Measurements from ENCODE around the gene SPATA25. TPM values are rescaled to one million over a fixed set of nuclear protein-coding genes. Genes with fewer than 3 reads are reported as not detected.
"Not testable (repeated sequence)": the region's sequence is repeated elsewhere in the genome, so short reads cannot be mapped to it uniquely, and the experiment has no call there.

SPATA25 gene
- polyA plus RNA-seq, 1 donor (not counting 4 experiments of a cell fraction or from before 2014, with no cell fraction given), result not detected

GRCh38 chr20:45933266-45934045 is 46.0 kb upstream of the SPATA25 start:
- dilution Hi-C loops (cut with MboI; ENCODE audit: extremely low pct_ligation_motif_present, low sequenced_read_pairs), result no loop called here
- Histone ChIP-seq H3K4me1 (ENCODE audit: control insufficient read depth, extremely low read depth, insufficient read depth, low read length) (peaks cover 14% of the 10 kb centered on the region), H2AFZ (ENCODE audit: control insufficient read depth, low read length) (peak overlapping the region; percentile 88), H3K27ac (ENCODE audit: control insufficient read depth, insufficient read depth, low read length) (peak overlapping the region; percentile 97), H3K27me3 (ENCODE audit: control insufficient read depth, extremely low read depth, insufficient read depth, low read length) (no peaks in the 10 kb centered on the region), H3K79me2 (ENCODE audit: control insufficient read depth, insufficient read depth, low read length) (peaks cover 33% of the 10 kb centered on the region), H3K4me3 (ENCODE audit: control insufficient read depth in 2 of 3, extremely low read depth in 1 of 3, insufficient read depth in 2 of 3, low read depth in 1 of 3, low read length in 3 of 3) (peak overlapping the region; percentile 89 to 95 (median 92)), H3K9me1 (ENCODE audit: control insufficient read depth, extremely low read depth, insufficient read depth, low read length) (no peaks in the 10 kb centered on the region), H3K9ac (ENCODE audit: control insufficient read depth, extremely low read depth, insufficient read depth, low read length) (peak overlapping the region; percentile 99), H3K36me3 (ENCODE audit: control insufficient read depth in 2 of 2, extremely low read depth in 1 of 2, insufficient read depth in 2 of 2, low read length in 2 of 2) (peaks cover 3 to 13% of the 10 kb centered on the region in 2 experiments), H3K4me2 (ENCODE audit: control insufficient read depth, extremely low read depth, insufficient read depth, low read depth, low read length) (peak overlapping the region; percentile 100), H4K20me1 (ENCODE audit: control insufficient read depth, extremely low read depth, insufficient read depth, low read length) (no peaks in the 10 kb centered on the region), H3K9me3 (ENCODE audit: control insufficient read depth, low read depth, low read length) (no peaks in the 10 kb centered on the region)
- no peak for DNase-seq (ENCODE audit: low read depth, low spot score)
- TF ChIP-seq CTCF (optimal IDR thresholded peaks at IDR 0.05 in 1 of 3, IDR thresholded peaks at IDR 0.05 in 1 of 3, conservative IDR thresholded peaks at IDR 0.05 in 1 of 3; ENCODE audit: extremely low read depth in 1 of 3, insufficient read depth in 2 of 3, low read length in 3 of 3) (peak; percentile 30 to 51 (median 39)), EZH2 (IDR thresholded peaks at IDR 0.05; ENCODE audit: low read length) (no peak)
- FAIRE-seq, result no peak

- H2AFZ ChIP-seq (ENCODE audit: control insufficient read depth, low read length); H4K20me1 ChIP-seq (ENCODE audit: control insufficient read depth, extremely low read depth, insufficient read depth, low read length); DNase-seq (ENCODE audit: low read depth, low spot score); FAIRE-seq; H3K4me2 ChIP-seq (ENCODE audit: control insufficient read depth, extremely low read depth, insufficient read depth, low read depth, low read length); H3K36me3 ChIP-seq (ENCODE audit: control insufficient read depth in 2 of 2, extremely low read depth in 1 of 2, insufficient read depth in 2 of 2, low read length in 2 of 2); H3K4me3 ChIP-seq (ENCODE audit: control insufficient read depth in 2 of 3, extremely low read depth in 1 of 3, insufficient read depth in 2 of 3, low read depth in 1 of 3, low read length in 3 of 3); H3K9ac ChIP-seq (ENCODE audit: control insufficient read depth, extremely low read depth, insufficient read depth, low read length); H3K27me3 ChIP-seq (ENCODE audit: control insufficient read depth, extremely low read depth, insufficient read depth, low read length); H3K9me3 ChIP-seq (ENCODE audit: control insufficient read depth, low read depth, low read length); H3K9me1 ChIP-seq (ENCODE audit: control insufficient read depth, extremely low read depth, insufficient read depth, low read length); dilution Hi-C loops (cut with MboI; ENCODE audit: extremely low pct_ligation_motif_present, low sequenced_read_pairs); H3K27ac ChIP-seq (ENCODE audit: control insufficient read depth, insufficient read depth, low read length): not testable (repeated sequence)
- peaks cover 13% of the 10 kb centered on the region for H3K4me1 ChIP-seq (ENCODE audit: control insufficient read depth, extremely low read depth, insufficient read depth, low read length)
- peaks cover 24% of the 10 kb centered on the region for H3K79me2 ChIP-seq (ENCODE audit: control insufficient read depth, insufficient read depth, low read length)
These were observed 44.3 kb upstream of the SPATA25 start for GRCh38 chr20:45931680-45932079.
